ENCODE results near the gene CNR1. TPM values are rescaled to one million over a fixed set of nuclear protein-coding genes. Genes with fewer than 3 reads are reported as not detected.

CNR1 gene
- total and polyA plus RNA-seq, 7 donors = under 0.01 to 27.7 (median 19.1) TPM

GRCh38 chr6:88145298-88145963 lies 20.7 kb downstream of the CNR1 start:
- Histone ChIP-seq H3K27ac (no peak overlapping the region), H3K9me3 (no peaks in the 10 kb centered on the region)

DNA sequence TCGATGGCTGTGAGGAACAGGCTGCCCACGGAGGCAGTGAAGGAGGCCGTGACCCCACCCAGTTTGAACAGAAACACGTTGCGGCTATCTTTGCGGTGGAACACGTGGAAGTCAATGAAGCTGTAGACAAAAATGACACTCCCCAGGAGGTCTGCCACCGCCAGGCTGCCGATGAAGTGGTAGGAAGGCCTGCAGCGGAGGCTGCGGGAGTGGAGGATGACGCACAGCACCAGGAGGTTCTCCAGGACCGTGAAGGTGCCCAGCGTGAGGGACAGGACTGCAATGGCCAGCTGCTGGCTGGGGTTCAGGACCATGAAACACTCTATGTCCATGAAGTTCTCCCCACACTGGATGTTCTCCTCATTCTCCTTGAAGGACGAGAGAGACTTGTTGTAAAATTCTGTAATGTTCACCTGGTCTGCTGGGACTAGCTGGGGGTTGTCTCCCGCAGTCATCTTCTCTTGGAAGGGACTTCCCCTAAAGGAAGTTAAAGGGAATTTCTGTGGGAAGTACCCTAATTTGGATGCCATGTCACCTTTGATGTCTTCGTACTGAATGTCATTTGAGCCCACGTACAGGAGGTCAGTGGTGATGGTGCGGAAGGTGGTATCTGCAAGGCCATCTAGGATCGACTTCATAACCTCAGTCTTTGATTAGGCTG lies 21.4 kb downstream of the CNR1 start:
- peaks cover 0 to 7% (median 2%) of the 10 kb centered on the region in 4 donors for H3K4me1 ChIP-seq
- no peak overlapping the region for H3K27ac ChIP-seq
- DNase-seq = no peak
- WGBS, 2 donors = 94 to 97% methylated on average over 20 of the region's 20 CpGs
- TF ChIP-seq POLR2AphosphoS5 (IDR thresholded peaks at IDR 0.05) (no peak), CTCF (IDR thresholded peaks at IDR 0.05) (no peak), POLR2A (IDR thresholded peaks at IDR 0.05) (no peak), EP300 (IDR thresholded peaks at IDR 0.05) (no peak)
- no peaks in the 10 kb centered on the region for H3K27me3 ChIP-seq
- no peak overlapping the region for H3K4me3 ChIP-seq
- intact Hi-C loops (cut with DNase I) = no loop called here
- H3K9me3 ChIP-seq = no peaks in the 10 kb centered on the region
- peaks cover 0 to 13% (median 4%) of the 10 kb centered on the region in 4 donors for H3K36me3 ChIP-seq

More at GRCh38 chr6:88145298-88145963, 20.7 kb downstream of the CNR1 start:
- Histone ChIP-seq H3K36me3 (peaks cover 0 to 13% (median 4%) of the 10 kb centered on the region in 4 donors), H3K4me1 (peaks cover 0 to 7% (median 2%) of the 10 kb centered on the region in 4 donors), H3K27me3 (no peaks in the 10 kb centered on the region), H3K4me3 (no peak overlapping the region)
- TF ChIP-seq POLR2AphosphoS5 (IDR thresholded peaks at IDR 0.05) (no peak), CTCF (IDR thresholded peaks at IDR 0.05) (no peak), POLR2A (IDR thresholded peaks at IDR 0.05) (no peak)
- WGBS, 2 donors = 89 to 93% methylated on average over 6 of the region's 6 CpGs
- no peak for DNase-seq
- intact Hi-C loops (cut with DNase I) = no loop called here

DNA sequence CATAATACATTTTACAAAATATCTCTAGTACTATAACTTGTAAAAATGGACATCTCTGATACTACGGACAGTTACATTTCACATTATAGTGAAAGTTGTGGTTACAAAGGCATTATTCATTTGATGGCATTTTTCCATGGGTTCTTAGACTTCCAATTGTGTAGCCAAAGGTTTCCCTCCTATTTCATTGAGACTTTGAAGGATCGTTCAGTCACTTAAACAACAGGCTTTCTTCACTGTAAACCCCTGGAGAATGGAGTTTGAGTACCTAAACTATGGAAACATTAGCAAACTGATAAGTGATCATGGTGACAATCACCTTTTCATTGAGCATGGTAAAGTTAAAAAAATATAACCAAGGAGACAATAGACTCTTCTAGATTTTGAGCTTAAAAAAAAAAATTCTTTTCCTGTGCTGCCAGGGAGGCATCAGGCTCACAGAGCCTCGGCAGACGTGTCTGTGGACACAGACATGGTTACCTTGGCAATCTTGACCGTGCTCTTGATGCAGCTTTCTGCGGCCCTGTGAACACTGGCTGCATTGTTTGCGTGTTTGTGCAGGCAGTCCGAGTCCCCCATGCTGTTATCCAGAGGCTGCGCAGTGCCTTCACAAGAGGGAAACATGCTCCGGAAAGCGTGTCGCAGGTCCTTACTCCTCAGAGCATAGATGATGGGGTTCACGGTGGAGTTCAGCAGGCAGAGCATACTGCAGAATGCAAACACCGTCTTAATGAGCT lies 22.6 kb downstream of the CNR1 start:
- Histone ChIP-seq H3K4me3 (no peak overlapping the region), H3K9me3 (no peaks in the 10 kb centered on the region), H3K27ac (no peak overlapping the region), H3K27me3 (no peaks in the 10 kb centered on the region), H3K36me3 (peaks cover 0 to 13% (median 4%) of the 10 kb centered on the region in 4 donors), H3K4me1 (peaks cover 0 to 7% (median 2%) of the 10 kb centered on the region in 4 donors)
- 92 to 93% methylated on average over 14 of the region's 14 CpGs for WGBS, 2 donors
- intact Hi-C loops (cut with DNase I) = no loop called here
- TF ChIP-seq EP300 (IDR thresholded peaks at IDR 0.05) = no peak
- TF ChIP-seq POLR2AphosphoS5 (IDR thresholded peaks at IDR 0.05) = no peak
- no peak for TF ChIP-seq POLR2A (IDR thresholded peaks at IDR 0.05)
- TF ChIP-seq CTCF (IDR thresholded peaks at IDR 0.05) = no peak
- no peak for DNase-seq

GRCh38 chr6:88142297-88142668 lies 23.9 kb downstream of the CNR1 start:
- no peak overlapping the region for H3K4me3 ChIP-seq
- no peak for TF ChIP-seq CTCF (IDR thresholded peaks at IDR 0.05)
- TF ChIP-seq POLR2A (IDR thresholded peaks at IDR 0.05) = no peak
- TF ChIP-seq POLR2AphosphoS5 (IDR thresholded peaks at IDR 0.05) = no peak
- TF ChIP-seq EP300 (IDR thresholded peaks at IDR 0.05) = no peak
- DNase-seq = no peak
- peaks cover 0 to 18% (median 4%) of the 10 kb centered on the region in 4 donors for H3K4me1 ChIP-seq
- H3K36me3 ChIP-seq = peaks cover 0 to 13% (median 4%) of the 10 kb centered on the region in 4 donors
- 80 to 93% methylated on average over 3 of the region's 3 CpGs for WGBS, 2 donors
- H3K27ac ChIP-seq = peak overlapping the region in 2 of 4 donors; percentile 33 to 45
- intact Hi-C loops (cut with DNase I) = no loop called here
- H3K27me3 ChIP-seq = no peaks in the 10 kb centered on the region
- no peaks in the 10 kb centered on the region for H3K9me3 ChIP-seq

Data from sigmoid colon (tissue), 7 donors.